ENCODE measurements around the gene RPS2.

RPS2 gene

DNA sequence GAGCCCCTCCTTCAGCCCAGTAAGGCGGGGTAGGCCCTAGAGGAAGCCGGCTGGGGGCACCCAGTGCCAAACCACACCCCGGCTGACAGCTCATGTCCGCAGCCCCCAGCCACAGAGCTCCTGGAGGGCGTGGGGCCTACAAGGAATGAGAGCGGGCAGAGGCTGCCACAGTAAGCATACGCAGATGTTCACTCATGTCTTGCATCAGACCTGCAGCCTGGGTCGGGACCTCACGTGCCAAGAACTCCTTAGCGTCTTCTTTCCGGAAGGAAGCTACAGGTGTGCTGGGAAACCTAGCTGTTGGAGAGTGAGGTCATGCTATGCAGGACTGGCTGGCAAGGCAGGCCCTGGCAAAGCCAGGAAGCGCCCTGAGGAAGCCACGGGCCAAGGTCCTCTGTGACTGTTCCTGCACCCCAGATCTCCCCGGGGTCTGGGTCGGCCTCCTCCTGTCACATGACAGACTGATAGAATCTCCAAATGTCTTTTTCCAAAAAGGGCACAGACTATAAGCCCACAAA, 43.4 kb upstream of the RPS2 start:
- peak overlapping the region; percentile 69 for H3K4me3 ChIP-seq (replicated peaks; ENCODE audit: low read depth, low read length)
- no peak for DNase-seq (ENCODE audit: extremely low read depth, low read depth)
- no peak for TF ChIP-seq CTCF (IDR thresholded peaks at IDR 0.05; ENCODE audit: low read depth, low read length, missing control alignments)

DNA sequence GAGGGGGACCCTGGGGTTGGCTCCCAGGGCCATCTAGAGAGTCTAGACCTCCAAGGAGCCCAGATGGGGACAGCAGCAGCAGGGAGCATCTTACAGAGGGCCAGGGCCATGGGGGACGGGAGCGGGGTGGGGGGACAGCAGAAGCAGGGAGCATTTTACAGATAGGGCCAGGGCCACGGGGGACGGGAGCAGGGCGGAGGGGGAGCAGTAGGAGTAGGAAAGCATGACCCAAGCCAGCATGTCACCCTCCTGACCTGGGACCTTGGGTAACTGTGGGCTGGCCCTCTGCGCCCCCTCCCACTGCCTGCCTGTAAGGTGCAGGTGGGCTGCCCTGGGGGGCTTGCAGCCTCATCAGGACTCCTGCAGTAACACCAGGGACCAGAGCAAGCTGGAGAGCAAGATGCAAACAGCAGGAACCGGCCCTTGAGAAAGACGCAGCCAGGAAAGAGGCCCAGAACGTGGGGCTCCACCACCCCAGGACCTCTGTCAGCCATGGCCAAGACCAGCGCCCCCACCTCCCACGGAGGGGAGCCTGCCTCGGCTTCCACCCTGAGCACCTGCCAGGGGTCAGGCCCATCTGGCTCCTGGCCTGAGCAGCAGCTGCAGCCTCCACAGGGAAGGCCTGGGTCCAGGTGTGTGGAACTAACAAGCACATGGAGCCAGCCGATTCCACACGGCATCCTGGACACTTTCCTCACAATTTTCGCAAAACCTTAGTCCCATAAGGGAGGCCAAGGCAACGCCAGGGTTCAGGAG, 42.6 kb upstream of the RPS2 start:
- no peak for DNase-seq (ENCODE audit: extremely low read depth, low read depth)
- H3K4me3 ChIP-seq (replicated peaks; ENCODE audit: low read depth, low read length), result peak overlapping the region; percentile 69
- TF ChIP-seq CTCF (IDR thresholded peaks at IDR 0.05; ENCODE audit: low read depth, low read length, missing control alignments), result no peak

DNA sequence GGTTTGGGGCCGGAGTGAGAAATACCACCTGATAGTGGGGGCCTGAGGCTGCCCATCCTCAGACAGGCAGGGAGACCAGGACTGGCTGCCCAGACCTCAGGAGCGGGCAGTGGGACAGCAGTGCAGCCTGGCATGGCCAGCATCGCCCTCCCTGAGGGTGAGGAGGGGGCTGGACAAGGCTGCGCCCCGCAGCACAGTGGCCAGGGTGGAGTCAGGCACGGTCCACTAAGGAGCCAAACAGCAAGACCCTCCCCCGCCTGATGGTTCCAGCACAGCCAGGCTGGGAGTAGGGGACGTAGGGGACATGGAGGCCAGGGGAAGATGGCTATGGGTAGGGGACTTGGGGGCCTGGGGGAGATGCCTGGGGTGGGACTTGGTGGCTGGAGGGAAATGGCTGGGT, 41.7 kb upstream of the RPS2 start:
- DNase-seq (ENCODE audit: extremely low read depth, low read depth), result no peak
- no peak for TF ChIP-seq CTCF (IDR thresholded peaks at IDR 0.05; ENCODE audit: low read depth, low read length, missing control alignments)
- H3K4me3 ChIP-seq (replicated peaks; ENCODE audit: low read depth, low read length), result no peak overlapping the region

GRCh38 chr16:2005646-2006045, 41.0 kb upstream of the RPS2 start:
- no peak overlapping the region for H3K4me3 ChIP-seq (replicated peaks; ENCODE audit: low read depth, low read length)
- no peak for TF ChIP-seq CTCF (IDR thresholded peaks at IDR 0.05; ENCODE audit: low read depth, low read length, missing control alignments)
- no peak for DNase-seq (ENCODE audit: extremely low read depth, low read depth)

- TF ChIP-seq CTCF (IDR thresholded peaks at IDR 0.05; ENCODE audit: low read depth, low read length, missing control alignments), result no peak
- no peak overlapping the region for H3K4me3 ChIP-seq (replicated peaks; ENCODE audit: low read depth, low read length)
- DNase-seq (ENCODE audit: extremely low read depth, low read depth), result no peak
Observed at GRCh38 chr16:2004795-2005517, 40.3 kb upstream of the RPS2 start.

- peak overlapping the region; percentile 9; the same call in 1 of the 2 replicates for H3K4me3 ChIP-seq (replicated peaks; ENCODE audit: low read depth, low read length)
- peak; percentile 97 for TF ChIP-seq CTCF (IDR thresholded peaks at IDR 0.05; ENCODE audit: low read depth, low read length, missing control alignments)
- DNase-seq (ENCODE audit: extremely low read depth, low read depth), result no peak
Observed at GRCh38 chr16:2003827-2004641, 39.4 kb upstream of the RPS2 start.
